Transverse colon (tissue), 3 donors: Measurements from ENCODE around the gene ATF4.

Experiments
- POLR2A ChIP-seq: fragments of 450-650 bp; IDR thresholded peaks from one replicate; pipeline ENCODE4 v1.6.1; 2016; ENCODE audit warnings: antibody characterized with exemption, mild to moderate bottlenecking, moderate library complexity
- POLR2AphosphoS5 ChIP-seq, 3 donors: sonication (generic); formaldehyde crosslinking; IDR thresholded peaks; one replicate each; pipeline ENCODE4 v1.6.1; 2016; ENCODE audit warnings: antibody characterized with exemption in 3 of 3

- TF ChIP-seq POLR2AphosphoS5 (IDR thresholded peaks at IDR 0.05) (no peak), POLR2A (no peak)
These were observed 41.1 kb upstream of the ATF4 start for GRCh38 chr22:39479254-39479653.
